NK-92 (cell line): Measurements from ENCODE around the gene ZSWIM5.
"Not testable (repeated sequence)": the region's sequence is repeated elsewhere in the genome, so short reads cannot be mapped to it uniquely, and the experiment has no call there.

Source experiments
- DNase-seq: peaks from one replicate; lab custom pipeline; 2025; ENCODE audit not compliant: unreplicated experiment; lab: John Stamatoyannopoulos, UW

The ZSWIM5 gene

GRCh38 chr1:45205011-45205909 is 1.1 kb downstream of the ZSWIM5 start:
- no peak for DNase-seq

GRCh38 chr1:45200906-45201500 is 5.4 kb downstream of the ZSWIM5 start:
- no peak for DNase-seq

GRCh38 chr1:45200435-45200834 is 6.0 kb downstream of the ZSWIM5 start:
- DNase-seq, result no peak

GRCh38 chr1:45198185-45198584 is 8.2 kb downstream of the ZSWIM5 start:
- DNase-seq, result no peak

- DNase-seq, result no peak
Measured at GRCh38 chr1:45196863-45197262, 9.5 kb downstream of the ZSWIM5 start.

GRCh38 chr1:45191418-45191783 is 15.0 kb downstream of the ZSWIM5 start:
- DNase-seq, result no peak

GRCh38 chr1:45187725-45188124 is 18.7 kb downstream of the ZSWIM5 start:
- DNase-seq, result no peak

- DNase-seq, result not testable (repeated sequence)
Measured at GRCh38 chr1:45179918-45180519, 26.4 kb downstream of the ZSWIM5 start.

- DNase-seq, result no peak
Measured at GRCh38 chr1:45177452-45177851, 29.0 kb downstream of the ZSWIM5 start.

GRCh38 chr1:45172764-45173163 is 33.6 kb downstream of the ZSWIM5 start:
- DNase-seq, result no peak

GRCh38 chr1:45172005-45172404 is 34.4 kb downstream of the ZSWIM5 start:
- no peak for DNase-seq

GRCh38 chr1:45171575-45171974 is 34.8 kb downstream of the ZSWIM5 start:
- DNase-seq, result no peak

GRCh38 chr1:45170151-45170742 is 36.2 kb downstream of the ZSWIM5 start:
- no peak for DNase-seq

- DNase-seq, result not testable (repeated sequence)
Measured at GRCh38 chr1:45167947-45168346, 38.5 kb downstream of the ZSWIM5 start.

GRCh38 chr1:45164307-45164706 is 42.1 kb downstream of the ZSWIM5 start:
- not testable (repeated sequence) for DNase-seq

- not testable (repeated sequence) for DNase-seq
Measured at GRCh38 chr1:45163111-45163510, 43.3 kb downstream of the ZSWIM5 start.

- not testable (repeated sequence) for DNase-seq
Measured at GRCh38 chr1:45162041-45163035, 44.1 kb downstream of the ZSWIM5 start.

GRCh38 chr1:45155957-45156356 is 50.4 kb downstream of the ZSWIM5 start:
- no peak for DNase-seq

GRCh38 chr1:45155423-45155822 is 51.0 kb downstream of the ZSWIM5 start:
- no peak for DNase-seq

GRCh38 chr1:45152126-45152525 is 54.3 kb downstream of the ZSWIM5 start:
- DNase-seq, result no peak
